ENCODE results near the gene HPN. TPM values are rescaled to one million over a fixed set of nuclear protein-coding genes. Genes with fewer than 3 reads are reported as not detected.

Gene HPN
- total and polyA plus RNA-seq, 10 of the 15 experiments (the other 5 are each of a cell fraction or from before 2014, with no cell fraction given) = 0.21 to 0.35 TPM; not detected in 8

- CTCF ChIA-PET = interaction anchor here (1.0 to 1.1 kb wide), 2 partner anchors 11 to 39 kb away, joined by 3 read pairs; no protein-coding TSS in a partner anchor
- no peak for ATAC-seq
Measured at GRCh38 chr19:35077411-35078223, 36.1 kb downstream of the HPN start.

More at GRCh38 chr19:35077411-35078223, 36.1 kb downstream of the HPN start:
- no peak overlapping the region for H2AFZ ChIP-seq (ENCODE audit: control insufficient read depth, low read depth, low read length)
- no peaks in the 10 kb centered on the region for H3K36me3 ChIP-seq (ENCODE audit: control insufficient read depth in 2 of 2, insufficient read depth in 2 of 2, low read length in 1 of 2)
- FAIRE-seq (no peak), DNase-seq (ENCODE audit: low read depth, low spot score) (no peak)
- no peaks in the 10 kb centered on the region for H3K79me2 ChIP-seq (ENCODE audit: control insufficient read depth, insufficient read depth, low read length)
- 55% methylated on average over 16 of the region's 17 CpGs for WGBS (ENCODE audit: insufficient coverage, insufficient replicate concordance, low lambda C conversion rate, missing lambda C conversion rate)
- TF ChIP-seq MEF2B (IDR thresholded peaks at IDR 0.05; ENCODE audit: partially characterized antibody, poor library complexity, severe bottlenecking) (no peak), NFYA (IDR thresholded peaks at IDR 0.05; ENCODE audit: borderline replicate concordance, low read depth, low read length) (no peak), KAT2A (conservative IDR thresholded peaks at IDR 0.05; ENCODE audit: control insufficient read depth, low read depth, low read length) (no peak), NR2C1 (IDR thresholded peaks at IDR 0.05) (no peak), STAT1 (conservative IDR thresholded peaks at IDR 0.05) (no peak), BMI1 (IDR thresholded peaks at IDR 0.05; ENCODE audit: borderline replicate concordance) (no peak), ZNF217 (IDR thresholded peaks at IDR 0.05) (no peak), SUPT20H (IDR thresholded peaks at IDR 0.05; ENCODE audit: borderline replicate concordance, control insufficient read depth, low read depth, low read length) (no peak), RB1 (IDR thresholded peaks at IDR 0.05; ENCODE audit: borderline replicate concordance) (no peak), SMC3 (IDR thresholded peaks at IDR 0.05; ENCODE audit: borderline replicate concordance, low read length) (no peak), EGR1 (IDR thresholded peaks at IDR 0.05; ENCODE audit: borderline replicate concordance in 1 of 2, low read depth in 2 of 2, low read length in 2 of 2) (no peak), NR2F1 (conservative IDR thresholded peaks at IDR 0.05) (no peak), HSF1 (IDR thresholded peaks at IDR 0.05; ENCODE audit: low read depth, low read length) (no peak), SMAD5 (IDR thresholded peaks at IDR 0.05; ENCODE audit: low read depth) (no peak), ATF2 (IDR thresholded peaks at IDR 0.05; ENCODE audit: low read length) (no peak), RAD21 (IDR thresholded peaks at IDR 0.05; ENCODE audit: insufficient read depth, low read depth, low read length) (no peak), TAF1 (IDR thresholded peaks at IDR 0.05; ENCODE audit: borderline replicate concordance, low read depth, low read length) (no peak), MYC (IDR thresholded peaks at IDR 0.05; ENCODE audit: insufficient read depth, insufficient read length, insufficient replicate concordance, low read length, severe bottlenecking) (no peak)
- H3K27ac ChIP-seq (ENCODE audit: control insufficient read depth, insufficient read depth) = no peak overlapping the region
- H3K4me1 ChIP-seq (ENCODE audit: control insufficient read depth, insufficient read depth, low read length) = no peaks in the 10 kb centered on the region
- in situ Hi-C loops (cut with MboI) = no loop called here
- no peak overlapping the region for H3K9ac ChIP-seq (ENCODE audit: control insufficient read depth, insufficient read depth, low read length)
- peaks cover 0 to 1% of the 10 kb centered on the region in 2 experiments; a peak in 1 of 4 replicates for H3K27me3 ChIP-seq (replicated peaks in 1 of 2; ENCODE audit: control insufficient read depth in 2 of 2, insufficient read depth in 2 of 2, low read length in 1 of 2)
- no peak overlapping the region for H3K4me3 ChIP-seq
- ChIA-PET POLR2A (no interaction called here), RAD21 (ENCODE audit: unreplicated experiment) (no interaction called here), SMC1A (ENCODE audit: uncharacterized antibody, unreplicated experiment) (no interaction called here)
- H3K9me3 ChIP-seq (replicated peaks; ENCODE audit: control insufficient read depth, insufficient read depth, low read length) = no peaks in the 10 kb centered on the region
- BruUV-seq (replicated peaks) = no TSS peak
- H4K20me1 ChIP-seq (ENCODE audit: control insufficient read depth, insufficient read depth) = no peaks in the 10 kb centered on the region
- intact Hi-C loops (cut with micrococcal nuclease; ENCODE audit: unreplicated experiment) = no loop called here
- no peak overlapping the region for H3K4me2 ChIP-seq (ENCODE audit: control insufficient read depth, insufficient read depth)
